H1 (cell line): ENCODE results near the gene OR2A12.

Source experiments
- CTCF ChIP-seq, 3 experiments: IDR thresholded peaks; 1 replicate in 2 of 3; 2 replicates in 1 of 3; pipeline versions ENCODE4 v1.5.1 to v1.6.1; 2011; ENCODE audit warnings: low read length in 3 of 3, mild to moderate bottlenecking in 3 of 3, inconsistent platforms in 2 of 3, low read depth in 1 of 3, moderate library complexity in 1 of 3; ENCODE audit not compliant: insufficient read depth in 1 of 3; ENCODE audit errors: control extremely low read depth in 1 of 3
- EP300 ChIP-seq, 2 experiments: IDR thresholded peaks; 1 replicate in 1 of 2; 2 replicates in 1 of 2; pipeline ENCODE4 v1.6.1; 2011 to 2012; ENCODE audit warnings: low read depth in 2 of 2, low read length in 2 of 2, mild to moderate bottlenecking in 2 of 2, borderline replicate concordance in 1 of 2, inconsistent platforms in 1 of 2, moderate library complexity in 1 of 2
- JUND ChIP-seq: IDR thresholded peaks from 2 replicates; pipeline ENCODE4 v1.6.1; 2011; ENCODE audit warnings: mild to moderate bottlenecking, improper control_type of control experiment, low read length
- MAX ChIP-seq: IDR thresholded peaks from 2 replicates; pipeline ENCODE4 v1.6.1; 2012; ENCODE audit warnings: inconsistent platforms
- POLR2A ChIP-seq, 2 experiments: IDR thresholded peaks; 1 replicate in 1 of 2; 2 replicates in 1 of 2; pipeline ENCODE4 v1.6.1; 2011; ENCODE audit warnings: low read depth in 2 of 2, low read length in 2 of 2, mild to moderate bottlenecking in 2 of 2; ENCODE audit errors: control extremely low read depth in 1 of 2
- POLR2AphosphoS5 ChIP-seq: IDR thresholded peaks from 2 replicates; pipeline ENCODE4 v1.6.1; 2011; ENCODE audit warnings: low read depth, low read length
- RAD21 ChIP-seq, 2 experiments: IDR thresholded peaks in 1 of 2; conservative IDR thresholded peaks in 1 of 2; 2 replicates each; pipeline ENCODE4 v1.6.1; 2011; ENCODE audit warnings: low read depth in 2 of 2, low read length in 2 of 2, improper control_type of control experiment in 1 of 2, inconsistent platforms in 1 of 2, mild to moderate bottlenecking in 1 of 2, moderate library complexity in 1 of 2
- RFX5 ChIP-seq: IDR thresholded peaks from 2 replicates; pipeline ENCODE4 v1.6.1; 2011; ENCODE audit warnings: low read depth, low read length, improper control_type of control experiment, borderline replicate concordance
- RXRA ChIP-seq: IDR thresholded peaks from 2 replicates; pipeline ENCODE4 v1.6.1; 2011; ENCODE audit warnings: low read depth, mild to moderate bottlenecking, low read length, moderate library complexity; ENCODE audit not compliant: insufficient read depth
- SIRT6 ChIP-seq: IDR thresholded peaks from one replicate; pipeline ENCODE4 v1.7.1; 2012; ENCODE audit warnings: low read length, inconsistent platforms
- TAF1 ChIP-seq: IDR thresholded peaks from 2 replicates; pipeline ENCODE4 v1.6.1; 2011; ENCODE audit warnings: mild to moderate bottlenecking, low read depth, low read length
- TBP ChIP-seq: IDR thresholded peaks from 2 replicates; pipeline ENCODE4 v1.6.1; 2011; ENCODE audit warnings: low read depth, low read length, improper control_type of control experiment
- YY1 ChIP-seq: IDR thresholded peaks from 2 replicates; pipeline ENCODE4 v1.6.1; 2011; ENCODE audit warnings: low read depth, mild to moderate bottlenecking, low read length

GRCh38 chr7:144069953-144070352 lies 16.1 kb upstream of the OR2A12 start:
- no peak for TF ChIP-seq CTCF (IDR thresholded peaks at IDR 0.05; ENCODE audit: control extremely low read depth in 1 of 3, insufficient read depth in 1 of 3, low read depth in 1 of 3, low read length in 3 of 3)
- no peak for TF ChIP-seq POLR2A (IDR thresholded peaks at IDR 0.05; ENCODE audit: control extremely low read depth in 1 of 2, low read depth in 2 of 2, low read length in 2 of 2)
- no peak for TF ChIP-seq EP300 (IDR thresholded peaks at IDR 0.05; ENCODE audit: borderline replicate concordance in 1 of 2, low read depth in 2 of 2, low read length in 2 of 2)
- TF ChIP-seq SIRT6, result no peak
- TF ChIP-seq TBP, result no peak
- TF ChIP-seq MAX, result no peak
- no peak for TF ChIP-seq JUND
- TF ChIP-seq RXRA, result no peak
- no peak for TF ChIP-seq YY1
- TF ChIP-seq RFX5, result no peak
- TF ChIP-seq POLR2AphosphoS5, result no peak
- no peak for TF ChIP-seq RAD21 (IDR thresholded peaks at IDR 0.05 in 1 of 2, conservative IDR thresholded peaks at IDR 0.05 in 1 of 2; ENCODE audit: low read depth in 2 of 2, low read length in 2 of 2)
- TF ChIP-seq TAF1, result no peak
